Stimulated activated CD4-positive, alpha-beta T cell treated with anti-CD3 and anti-CD28 coated beads, Interleukin-1b, Interleukin-23, amount 100 ng/mL, for 1 hour (primary cell): ENCODE data around the gene NUP50.

Source experiments
- DNase-seq, 2 donors: peaks; one replicate each; pipeline ENCODE4 v3.0.0-alpha.2; 2020; ENCODE audit warnings: low read depth in 2 of 2

NUP50 gene

GRCh38 chr22:45228401-45228754 is 64.7 kb downstream of the NUP50 start:
- no peak for DNase-seq

GRCh38 chr22:45229181-45229580 is 65.5 kb downstream of the NUP50 start:
- DNase-seq, result no peak

- no peak for DNase-seq
Observed at GRCh38 chr22:45230026-45230721, 66.4 kb downstream of the NUP50 start.

GRCh38 chr22:45231293-45231692 is 67.6 kb downstream of the NUP50 start:
- no peak for DNase-seq

- no peak for DNase-seq
Observed at GRCh38 chr22:45233386-45233785, 69.7 kb downstream of the NUP50 start.

- DNase-seq, result no peak
Observed at GRCh38 chr22:45233827-45234226, 70.1 kb downstream of the NUP50 start.

- DNase-seq, result no peak
Observed at GRCh38 chr22:45235101-45235777, 71.5 kb downstream of the NUP50 start.

- no peak for DNase-seq
Observed at GRCh38 chr22:45235851-45236342, 72.2 kb downstream of the NUP50 start.

- DNase-seq, result no peak
Observed at GRCh38 chr22:45237065-45237990, 73.6 kb downstream of the NUP50 start.
